AG20443 (cell line): ENCODE data around the gene SF1.
"Not testable (repeated sequence)": the region's sequence is repeated elsewhere in the genome, so short reads cannot be mapped to it uniquely, and the experiment has no call there.

Experiments
- DNase-seq: peaks from one replicate; pipeline ENCODE4 v3.0.0; 2012; ENCODE audit warnings: low spot score, mixed read lengths

The SF1 gene

GRCh38 chr11:64778473-64779298 is at the start of gene SF1:
TSS of gene SF1 (minus strand) at chr11:64778542. CDS start at chr11:64778392, 150 bp downstream.
- DNase-seq: peak; percentile 98

- no peak for DNase-seq
Measured at GRCh38 chr11:64827451-64827839, 49.1 kb upstream of the SF1 start.

GRCh38 chr11:64826578-64827450 is 48.5 kb upstream of the SF1 start:
- no peak for DNase-seq

- DNase-seq: no peak
Measured at GRCh38 chr11:64826062-64826461, 47.7 kb upstream of the SF1 start.

- no peak for DNase-seq
Measured at GRCh38 chr11:64823568-64824119, 45.3 kb upstream of the SF1 start.

- no peak for DNase-seq
Measured at GRCh38 chr11:64817476-64817875, 39.1 kb upstream of the SF1 start.

GRCh38 chr11:64815433-64815832 is 37.1 kb upstream of the SF1 start:
- DNase-seq: not testable (repeated sequence)

GRCh38 chr11:64814712-64815187 is 36.4 kb upstream of the SF1 start:
- DNase-seq: no peak

- DNase-seq: no peak
Measured at GRCh38 chr11:64813826-64814225, 35.5 kb upstream of the SF1 start.

GRCh38 chr11:64810891-64811272 is 32.5 kb upstream of the SF1 start:
- no peak for DNase-seq

GRCh38 chr11:64810271-64810890 is 32.0 kb upstream of the SF1 start, which contains the start of gene MEN1:
TSS of gene MEN1 (minus strand) at chr11:64810551. CDS start at chr11:64810109, 442 bp downstream.
- peak; percentile 98 for DNase-seq

- DNase-seq: peak; percentile 40
Measured at GRCh38 chr11:64809781-64810241, 31.5 kb upstream of the SF1 start.

GRCh38 chr11:64805481-64805880 is 27.1 kb upstream of the SF1 start:
- DNase-seq: no peak

GRCh38 chr11:64804346-64805210 is 26.2 kb upstream of the SF1 start:
- DNase-seq: no peak

- no peak for DNase-seq
Measured at GRCh38 chr11:64803846-64804345, 25.6 kb upstream of the SF1 start.

GRCh38 chr11:64803158-64803845 is 25.0 kb upstream of the SF1 start, which contains the start of gene MAP4K2:
TSS of gene MAP4K2 (minus strand) at chr11:64803214. CDS start at chr11:64803149, 65 bp downstream.
- DNase-seq: peak; percentile 98

- DNase-seq: no peak
Measured at GRCh38 chr11:64802370-64803157, 24.2 kb upstream of the SF1 start.

- no peak for DNase-seq
Measured at GRCh38 chr11:64801561-64802369, 23.4 kb upstream of the SF1 start.
